Endothelial cell of umbilical vein (primary cell): ENCODE data around the gene P2RY2. TPM values are rescaled to one million over a fixed set of nuclear protein-coding genes. Genes with fewer than 3 reads are reported as not detected.

Source experiments
- BruUV-seq: library from RNA; stranded (reverse); fragments of 400-500 nt; replicated peaks from 2 replicates; lab custom pipeline; 2021; lab: Mats Ljungman, UMichigan
- CTCF ChIA-PET: fragments of 300-600, 350-600 bp; sonication (Branson Sonifier 250); formaldehyde crosslinking; loops from one replicate; lab custom pipeline; 2021; ENCODE audit warnings: antibody characterized with exemption, inconsistent platforms; lab: Charles Lee
- POLR2A ChIA-PET: fragments of 300-600, 350-600 bp; sonication (Branson Sonifier 250); formaldehyde crosslinking; loops from one replicate; lab custom pipeline; 2021; ENCODE audit warnings: antibody characterized with exemption, inconsistent platforms; lab: Charles Lee
- DNase-seq: peaks from one replicate; pipeline ENCODE4 v3.0.0-alpha.2; 2011; ENCODE audit warnings: low read depth, low spot score
- FAIRE-seq: peaks from 2 replicates; lab custom pipeline; 2011; peaks lifted over from hg19 to GRCh38; lab: Jason Lieb, UNC
- H2AFZ ChIP-seq: 2 replicates; pipeline ENCODE4 v1.6.0; 2012; ENCODE audit warnings: low read depth, low read length, control low read depth, inconsistent platforms
- H3K27ac ChIP-seq: 2 replicates; pipeline ENCODE4 v1.5.1; 2011; ENCODE audit warnings: low read depth, mild to moderate bottlenecking, control low read depth, low read length, moderate library complexity; ENCODE audit not compliant: insufficient read depth
- H3K27me3 ChIP-seq, 2 experiments: 2 replicates each; pipeline versions ENCODE4 v1.6.0 to v1.6.1; 2011; ENCODE audit warnings: low read length in 2 of 2, mixed read lengths in 1 of 2; ENCODE audit not compliant: control insufficient read depth in 2 of 2, insufficient read depth in 2 of 2
- H3K36me3 ChIP-seq, 2 experiments: 2 replicates in 1 of 2; 3 replicates in 1 of 2; pipeline ENCODE4 v1.5.1; 2011; ENCODE audit warnings: low read length in 2 of 2, mild to moderate bottlenecking in 1 of 2, moderate library complexity in 1 of 2; ENCODE audit not compliant: control insufficient read depth in 2 of 2, insufficient read depth in 2 of 2; ENCODE audit errors: extremely low read depth in 1 of 2
- H3K4me1 ChIP-seq: 3 replicates; pipeline ENCODE4 v1.5.1; 2011; ENCODE audit warnings: mild to moderate bottlenecking, low read length; ENCODE audit not compliant: control insufficient read depth, insufficient read depth; ENCODE audit errors: extremely low read depth
- H3K4me2 ChIP-seq: 2 replicates; pipeline ENCODE4 v1.6.1; 2011; ENCODE audit warnings: low read length, control low read depth, mixed read lengths; ENCODE audit not compliant: insufficient read depth
- H3K4me3 ChIP-seq, 3 experiments: fragments of 200-600 bp in 1 of 3; sonication (generic), shearing (Covaris generic) in 1 of 3; replicated peaks in 1 of 3; 2 replicates each; pipeline ENCODE4 v1.5.1; 2011 to 2016; ENCODE audit warnings: control low read depth in 3 of 3, low read length in 3 of 3, mild to moderate bottlenecking in 2 of 3, inconsistent platforms in 1 of 3, low read depth in 1 of 3, moderate library complexity in 1 of 3; ENCODE audit not compliant: insufficient read depth in 1 of 3
- H3K79me2 ChIP-seq: 2 replicates; pipeline ENCODE4 v1.6.0; 2012; ENCODE audit warnings: low read length, inconsistent platforms; ENCODE audit not compliant: control insufficient read depth, insufficient read depth
- H3K9ac ChIP-seq: replicated peaks from 2 replicates; pipeline ENCODE3; 2011; ENCODE audit warnings: low read length, control low read depth; ENCODE audit not compliant: insufficient read depth; ENCODE audit errors: extremely low read depth
- H3K9me1 ChIP-seq: replicated peaks from 3 replicates; pipeline ENCODE4 v1.6.0; 2011; ENCODE audit warnings: mild to moderate bottlenecking, low read length; ENCODE audit not compliant: control insufficient read depth, insufficient read depth; ENCODE audit errors: extremely low read depth
- H3K9me3 ChIP-seq: replicated peaks from 2 replicates; pipeline ENCODE4 v1.5.1; 2012; ENCODE audit warnings: low read length, inconsistent platforms; ENCODE audit not compliant: control insufficient read depth, insufficient read depth
- H4K20me1 ChIP-seq: replicated peaks from 2 replicates; pipeline ENCODE3; 2011; ENCODE audit warnings: mild to moderate bottlenecking, low read length; ENCODE audit not compliant: control insufficient read depth, insufficient read depth; ENCODE audit errors: extremely low read depth
- GATA2 ChIP-seq: IDR thresholded peaks from 2 replicates; pipeline ENCODE4 v1.7.0; 2011; ENCODE audit warnings: low read depth, mild to moderate bottlenecking, moderate library complexity, mixed read lengths, low read length; ENCODE audit not compliant: insufficient read length, insufficient read depth
- JUN ChIP-seq: IDR thresholded peaks from 2 replicates; pipeline ENCODE4 v1.6.1; 2011; ENCODE audit warnings: borderline replicate concordance, low read depth; ENCODE audit not compliant: insufficient read length, insufficient read depth
- MYC ChIP-seq: IDR thresholded peaks from one replicate; pipeline ENCODE4 v1.6.1; 2011; ENCODE audit warnings: mild to moderate bottlenecking, low read depth, low read length
- POLR2AphosphoS5 ChIP-seq: IDR thresholded peaks from 2 replicates; pipeline ENCODE4 v1.6.1; 2012; ENCODE audit warnings: low read depth, mild to moderate bottlenecking, control low read depth, low read length, moderate library complexity; ENCODE audit not compliant: insufficient read depth
- dilution Hi-C: fragments of 300-500 bp; cut with MboI; formaldehyde crosslinking; loops from one replicate; pipeline ENCODE4 v1.15.0; 2019; ENCODE audit warnings: low sequenced_read_pairs; ENCODE audit not compliant: extremely low pct_ligation_motif_present
- intact Hi-C: fragments of 100-400 bp; cut with micrococcal nuclease; formaldehyde crosslinking; loops from one replicate; pipeline ENCODE4 v1.10.0; 2022
- polyA plus RNA-seq, 4 experiments: library from polyadenylated mRNA; depleted of rRNA in 3 of 4; stranded (reverse) in 3 of 4; unstranded in 1 of 4; fragments of >200 nt; gene quantifications; 2 replicates each; pipeline versions ENCODE4 v1.2.1 to v1.2.3, GENCODE V29; 2011 to 2012; ENCODE audit warnings: missing spikeins in 1 of 4
- total RNA-seq: library from RNA; stranded (reverse); gene quantifications from 2 replicates; pipeline ENCODE4 v1.2.3, GENCODE V29; 2021
- TF ChIP-seq, protein P1 (sequence below), 2 donors: IDR thresholded peaks; 1 replicate in 1 of 2; 2 replicates in 1 of 2; pipeline ENCODE4 v1.5.1; 2011; ENCODE audit warnings: low read length in 2 of 2, mild to moderate bottlenecking in 2 of 2, moderate library complexity in 2 of 2, control low read depth in 1 of 2, inconsistent platforms in 1 of 2, low read depth in 1 of 2; ENCODE audit not compliant: insufficient read depth in 1 of 2; ENCODE audit errors: extremely low read depth in 1 of 2

Gene P2RY2
- total and polyA plus RNA-seq, 2 donors (not counting 3 experiments of a cell fraction or from before 2014, with no cell fraction given) = 4.8 to 5.6 TPM

DNA sequence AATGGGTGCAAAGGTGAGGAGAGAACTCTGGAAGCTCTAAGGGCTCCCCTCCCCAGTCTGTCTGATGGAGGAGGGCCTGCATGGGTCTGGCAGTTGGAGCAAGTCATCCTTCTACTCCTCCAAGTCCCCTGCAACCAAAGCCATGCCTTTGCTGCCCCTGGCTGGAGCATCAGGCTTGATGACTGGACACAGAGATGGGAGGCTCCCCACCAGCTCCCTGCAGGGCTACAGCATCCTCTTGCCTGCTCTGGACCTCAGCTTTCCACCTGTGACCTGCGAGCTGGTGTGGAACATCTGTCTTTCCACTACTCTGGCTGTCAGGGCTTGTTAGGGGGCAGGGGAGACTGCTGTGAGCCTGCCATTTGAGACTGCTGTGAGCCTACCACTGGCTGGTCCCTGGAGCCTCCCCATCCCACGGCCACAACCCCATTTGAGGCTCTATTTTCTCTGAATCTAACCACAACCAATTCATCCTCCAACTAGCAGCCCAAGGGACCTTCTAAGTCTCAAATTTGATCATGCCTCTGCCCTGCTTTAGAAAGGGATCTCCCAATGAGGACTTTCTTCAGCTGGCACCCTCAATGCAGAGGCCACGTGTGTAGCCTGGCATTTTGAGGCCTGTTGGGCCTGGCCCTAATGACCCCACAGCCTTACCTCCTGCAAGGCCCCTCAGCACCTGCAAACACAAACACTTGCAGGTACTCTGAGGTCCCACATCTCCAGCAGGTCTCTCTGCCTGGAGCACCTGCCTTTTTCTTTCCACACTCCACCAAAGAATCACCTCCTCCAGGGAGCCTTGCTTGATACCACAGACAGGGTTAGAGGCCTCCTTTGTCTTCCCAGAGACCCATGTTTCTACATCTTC lies 63.9 kb downstream of the P2RY2 start:
- no peak overlapping the region for H3K4me3 ChIP-seq
- H3K79me2 ChIP-seq = no peaks in the 10 kb centered on the region
- no peaks in the 10 kb centered on the region for H3K36me3 ChIP-seq
- no TSS peak for BruUV-seq
- no peak overlapping the region for H3K9ac ChIP-seq
- POLR2A ChIA-PET = no interaction called here
- H3K27me3 ChIP-seq = no peaks in the 10 kb centered on the region
- no peak overlapping the region for H2AFZ ChIP-seq
- CTCF ChIA-PET = interaction anchor here (1.4 kb wide), 1 partner anchor 13 kb away, joined by 3 read pairs; no protein-coding TSS in a partner anchor
- intact Hi-C loops (no loop called here), dilution Hi-C loops (no loop called here)
- DNase-seq (no peak), FAIRE-seq (no peak)
- H3K4me1 ChIP-seq = no peaks in the 10 kb centered on the region
- no peaks in the 10 kb centered on the region for H3K9me3 ChIP-seq
- no peak overlapping the region for H3K27ac ChIP-seq
- H3K9me1 ChIP-seq = no peaks in the 10 kb centered on the region
- no peaks in the 10 kb centered on the region for H4K20me1 ChIP-seq
- H3K4me2 ChIP-seq = no peak overlapping the region
- TF ChIP-seq MYC = no peak
- TF ChIP-seq POLR2AphosphoS5 = no peak
- TF ChIP-seq GATA2 = no peak
- no peak for TF ChIP-seq JUN
- TF ChIP-seq, protein P1, sequence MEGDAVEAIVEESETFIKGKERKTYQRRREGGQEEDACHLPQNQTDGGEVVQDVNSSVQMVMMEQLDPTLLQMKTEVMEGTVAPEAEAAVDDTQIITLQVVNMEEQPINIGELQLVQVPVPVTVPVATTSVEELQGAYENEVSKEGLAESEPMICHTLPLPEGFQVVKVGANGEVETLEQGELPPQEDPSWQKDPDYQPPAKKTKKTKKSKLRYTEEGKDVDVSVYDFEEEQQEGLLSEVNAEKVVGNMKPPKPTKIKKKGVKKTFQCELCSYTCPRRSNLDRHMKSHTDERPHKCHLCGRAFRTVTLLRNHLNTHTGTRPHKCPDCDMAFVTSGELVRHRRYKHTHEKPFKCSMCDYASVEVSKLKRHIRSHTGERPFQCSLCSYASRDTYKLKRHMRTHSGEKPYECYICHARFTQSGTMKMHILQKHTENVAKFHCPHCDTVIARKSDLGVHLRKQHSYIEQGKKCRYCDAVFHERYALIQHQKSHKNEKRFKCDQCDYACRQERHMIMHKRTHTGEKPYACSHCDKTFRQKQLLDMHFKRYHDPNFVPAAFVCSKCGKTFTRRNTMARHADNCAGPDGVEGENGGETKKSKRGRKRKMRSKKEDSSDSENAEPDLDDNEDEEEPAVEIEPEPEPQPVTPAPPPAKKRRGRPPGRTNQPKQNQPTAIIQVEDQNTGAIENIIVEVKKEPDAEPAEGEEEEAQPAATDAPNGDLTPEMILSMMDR (IDR thresholded peaks at IDR 0.05; ENCODE audit: extremely low read depth in 1 of 2, insufficient read depth in 1 of 2, low read depth in 1 of 2, low read length in 2 of 2) = no peak
